HG03442 (cell line): Measurements from ENCODE around the gene OR52I2.

Source experiments
- ATAC-seq: cut with Tn5 transposase; IDR thresholded peaks from one replicate; pipeline ENCODE4 v1.9.1; 2021; ENCODE audit warnings: mild to moderate bottlenecking, moderate library complexity; ENCODE audit not compliant: unreplicated experiment

Gene OR52I2

GRCh38 chr11:4607781-4608666 is 26.5 kb downstream of the OR52I2 start, which contains the start of gene TRIM68:
Gene TRIM68, minus strand, starts transcription at chr11:4608231. Its CDS starts 2,727 bp downstream, at chr11:4605504.
- ATAC-seq: peak; percentile 100

GRCh38 chr11:4610258-4610935 is 28.9 kb downstream of the OR52I2 start:
- ATAC-seq: no peak

DNA sequence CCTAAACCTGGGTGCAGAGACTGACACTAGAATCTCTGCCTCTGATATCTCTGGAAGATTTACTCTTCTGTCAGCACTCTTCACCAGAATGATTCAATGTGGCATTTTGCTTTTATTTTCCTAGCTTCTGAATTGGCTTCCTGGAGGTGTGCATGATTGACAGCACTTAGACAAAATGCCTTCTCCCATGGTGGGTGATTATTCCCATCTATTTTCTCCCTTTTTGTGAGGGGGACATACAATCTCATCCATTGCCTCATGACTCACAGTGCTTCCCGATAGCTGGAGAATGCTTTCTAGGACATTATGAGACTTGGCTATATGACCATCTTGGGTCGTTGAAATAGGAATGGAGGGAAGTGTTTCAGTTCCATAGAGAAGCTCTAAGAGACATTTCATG is 30.4 kb downstream of the OR52I2 start:
- ATAC-seq: no peak

DNA sequence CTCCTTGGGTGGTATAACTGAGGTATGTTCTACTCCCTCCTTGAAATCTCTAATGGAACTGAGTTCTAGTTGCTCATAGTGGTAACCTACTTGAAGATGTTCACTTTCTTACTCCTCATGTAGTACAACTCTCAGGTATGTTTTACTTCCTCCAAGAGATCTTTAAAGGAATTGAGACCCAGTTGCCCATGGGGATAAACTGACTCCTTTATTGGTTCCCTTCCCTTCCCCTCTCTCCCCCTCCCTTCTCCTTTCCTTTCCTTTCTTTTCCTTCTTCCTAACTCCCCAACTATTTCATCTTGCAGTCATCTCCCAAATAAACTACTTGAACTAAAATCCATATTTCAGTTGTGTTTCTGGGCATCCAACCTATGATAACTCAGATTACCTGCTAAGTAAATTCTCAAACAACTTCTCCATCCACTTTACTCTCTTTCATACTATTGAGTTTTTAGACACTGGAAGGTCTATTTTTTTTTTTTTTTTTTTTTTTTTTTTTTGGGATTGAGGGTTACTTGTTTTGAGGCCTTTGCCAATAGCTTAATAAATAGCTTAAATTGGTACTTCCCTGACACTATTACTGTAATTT is 34.4 kb downstream of the OR52I2 start:
- no peak for ATAC-seq

- no peak for ATAC-seq
These were observed 38.0 kb downstream of the OR52I2 start for GRCh38 chr11:4619514-4619913.

- ATAC-seq: no peak
These were observed 44.9 kb downstream of the OR52I2 start for GRCh38 chr11:4626207-4627099.

DNA sequence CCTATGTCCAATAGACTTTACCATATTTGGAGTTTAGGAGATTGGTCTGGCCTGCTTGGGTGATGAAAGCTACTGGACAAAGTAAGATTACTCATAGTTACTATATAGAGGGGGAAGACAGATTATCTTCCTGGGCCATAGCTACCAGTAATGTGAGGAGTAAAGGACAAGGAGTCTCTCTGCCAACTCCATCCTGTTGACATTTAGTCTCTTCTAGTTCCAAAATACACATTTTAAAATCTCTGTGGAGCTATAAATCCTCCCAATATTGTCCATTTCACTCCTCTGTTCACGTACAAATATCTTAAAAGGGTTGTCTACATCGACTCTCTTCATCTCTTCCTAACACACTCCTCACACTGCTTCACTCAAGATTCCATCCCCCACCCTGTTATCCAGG is 54.6 kb downstream of the OR52I2 start:
- ATAC-seq: no peak

- peak; percentile 97 for ATAC-seq
These were observed 55.6 kb downstream of the OR52I2 start, which contains the start of gene OR51D1 for GRCh38 chr11:4636962-4637661. Gene OR51D1, plus strand, starts transcription at chr11:4637477. Its CDS starts 2,314 bp downstream, at chr11:4639791.

- no peak for ATAC-seq
These were observed 56.1 kb downstream of the OR52I2 start for GRCh38 chr11:4637662-4638047.

- no peak for ATAC-seq
These were observed 58.4 kb downstream of the OR52I2 start for GRCh38 chr11:4639931-4640330.

DNA sequence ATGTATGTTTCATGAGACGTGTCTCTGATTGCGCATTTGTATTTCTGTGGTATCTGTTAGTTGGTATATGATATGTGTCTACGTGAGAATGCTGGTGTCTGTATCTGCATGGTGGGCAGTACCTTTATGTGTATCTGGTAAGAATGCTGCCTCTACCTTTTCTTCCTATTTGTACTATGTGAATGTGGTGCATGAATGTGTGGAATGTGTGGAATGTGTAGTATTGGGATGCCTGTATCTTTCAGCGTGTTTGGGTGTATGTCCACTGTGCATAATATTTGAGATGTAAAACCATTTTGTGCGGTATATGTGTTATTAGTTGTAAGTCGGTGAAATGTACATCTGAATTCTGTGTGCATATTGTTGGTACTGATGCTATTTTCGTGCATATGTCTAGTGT is 60.0 kb downstream of the OR52I2 start:
- no peak for ATAC-seq

GRCh38 chr11:4642043-4642442 is 60.5 kb downstream of the OR52I2 start:
- ATAC-seq: no peak
